ENCODE results near the gene FUS. TPM values are rescaled to one million over a fixed set of nuclear protein-coding genes. Genes with fewer than 3 reads are reported as not detected.

FUS gene
- total RNA-seq, 2 donors from 2014 or later: 48.6 to 87.5 TPM

GRCh38 chr16:31186930-31187807, 7.2 kb downstream of the FUS start:
- Histone ChIP-seq H3K27me3 (replicated peaks; ENCODE audit: insufficient read depth) (no peaks in the 10 kb centered on the region), H3K27ac (no peak overlapping the region), H3K9me3 (no peaks in the 10 kb centered on the region), H3K4me1 (replicated peaks) (peaks cover 12% of the 10 kb centered on the region), H3K36me3 (peaks cover 34 to 51% of the 10 kb centered on the region in 2 donors), H3K4me3 (no peak overlapping the region)
- WGBS: 75% methylated on average over 10 of the region's 10 CpGs
- intact Hi-C loops (cut with DNase I): no loop called here
- TF ChIP-seq POLR2AphosphoS5 (IDR thresholded peaks at IDR 0.05) (no peak), POLR2A (IDR thresholded peaks at IDR 0.05) (no peak)
- DNase-seq (ENCODE audit: low spot score): no peak

- TF ChIP-seq POLR2A (IDR thresholded peaks at IDR 0.05) (no peak), CTCF (IDR thresholded peaks at IDR 0.05) (no peak), POLR2AphosphoS5 (IDR thresholded peaks at IDR 0.05) (no peak)
- Histone ChIP-seq H3K27me3 (replicated peaks; ENCODE audit: insufficient read depth) (no peaks in the 10 kb centered on the region), H3K4me1 (replicated peaks) (peaks cover 7% of the 10 kb centered on the region), H3K4me3 (no peak overlapping the region), H3K27ac (no peak overlapping the region), H3K36me3 (peaks cover 34 to 52% of the 10 kb centered on the region in 2 donors), H3K9me3 (no peaks in the 10 kb centered on the region)
- WGBS: 73% methylated on average over 8 of the region's 8 CpGs
- intact Hi-C loops (cut with DNase I): no loop called here
- no peak for DNase-seq (ENCODE audit: low spot score)
These were observed 7.9 kb downstream of the FUS start for GRCh38 chr16:31187808-31188189.

- no peaks in the 10 kb centered on the region for H3K4me1 ChIP-seq (replicated peaks)
- H3K27me3 ChIP-seq (replicated peaks; ENCODE audit: insufficient read depth): no peaks in the 10 kb centered on the region
- peaks cover 34 to 57% of the 10 kb centered on the region in 2 donors for H3K36me3 ChIP-seq
- H3K27ac ChIP-seq: no peak overlapping the region
- intact Hi-C loops (cut with DNase I): no loop called here
- TF ChIP-seq POLR2A (IDR thresholded peaks at IDR 0.05) (no peak), CTCF (IDR thresholded peaks at IDR 0.05) (no peak), POLR2AphosphoS5 (IDR thresholded peaks at IDR 0.05) (no peak)
- DNase-seq (ENCODE audit: low spot score): no peak
- H3K9me3 ChIP-seq: no peaks in the 10 kb centered on the region
- WGBS: 87% methylated on average over 3 of the region's 3 CpGs
- H3K4me3 ChIP-seq: no peak overlapping the region
These were observed 8.8 kb downstream of the FUS start for GRCh38 chr16:31188450-31189411.

GRCh38 chr16:31189412-31189778, 9.5 kb downstream of the FUS start:
- Histone ChIP-seq H3K36me3 (peaks cover 34 to 60% of the 10 kb centered on the region in 2 donors), H3K9me3 (no peaks in the 10 kb centered on the region), H3K4me3 (no peak overlapping the region), H3K27me3 (replicated peaks; ENCODE audit: insufficient read depth) (no peaks in the 10 kb centered on the region), H3K4me1 (replicated peaks) (no peaks in the 10 kb centered on the region), H3K27ac (no peak overlapping the region)
- TF ChIP-seq POLR2A (IDR thresholded peaks at IDR 0.05) (no peak), CTCF (IDR thresholded peaks at IDR 0.05) (no peak), POLR2AphosphoS5 (IDR thresholded peaks at IDR 0.05) (no peak)
- intact Hi-C loops (cut with DNase I): no loop called here
- 85% methylated on average over 2 of the region's 2 CpGs for WGBS
- no peak for DNase-seq (ENCODE audit: low spot score)

GRCh38 chr16:31190061-31190460, 10.1 kb downstream of the FUS start:
- TF ChIP-seq POLR2AphosphoS5 (IDR thresholded peaks at IDR 0.05) (no peak), POLR2A (IDR thresholded peaks at IDR 0.05) (no peak), CTCF (IDR thresholded peaks at IDR 0.05) (no peak)
- intact Hi-C loops (cut with DNase I): no loop called here
- peaks cover 34 to 60% of the 10 kb centered on the region in 2 donors for H3K36me3 ChIP-seq

More at GRCh38 chr16:31190061-31190460, 10.1 kb downstream of the FUS start:
- 91% methylated on average over 12 of the region's 12 CpGs for WGBS
- no peak for DNase-seq (ENCODE audit: low spot score)
- H3K4me3 ChIP-seq: no peak overlapping the region
- H3K4me1 ChIP-seq (replicated peaks): no peaks in the 10 kb centered on the region
- H3K9me3 ChIP-seq: no peaks in the 10 kb centered on the region
- no peak overlapping the region for H3K27ac ChIP-seq
- H3K27me3 ChIP-seq (replicated peaks; ENCODE audit: insufficient read depth): no peaks in the 10 kb centered on the region

All from prostate gland (tissue), 2 donors.